ENCODE measurements around the gene OBI1.

OBI1 gene

GRCh38 chr13:78603240-78603957 lies 55.6 kb downstream of the OBI1 start, which contains the start of gene POU4F1:
TSS of gene POU4F1 (minus strand) at chr13:78603552. CDS start at chr13:78603326, 226 bp downstream.
- peak; percentile 90 for DNase-seq (ENCODE audit: low read depth, low spot score)

DNA sequence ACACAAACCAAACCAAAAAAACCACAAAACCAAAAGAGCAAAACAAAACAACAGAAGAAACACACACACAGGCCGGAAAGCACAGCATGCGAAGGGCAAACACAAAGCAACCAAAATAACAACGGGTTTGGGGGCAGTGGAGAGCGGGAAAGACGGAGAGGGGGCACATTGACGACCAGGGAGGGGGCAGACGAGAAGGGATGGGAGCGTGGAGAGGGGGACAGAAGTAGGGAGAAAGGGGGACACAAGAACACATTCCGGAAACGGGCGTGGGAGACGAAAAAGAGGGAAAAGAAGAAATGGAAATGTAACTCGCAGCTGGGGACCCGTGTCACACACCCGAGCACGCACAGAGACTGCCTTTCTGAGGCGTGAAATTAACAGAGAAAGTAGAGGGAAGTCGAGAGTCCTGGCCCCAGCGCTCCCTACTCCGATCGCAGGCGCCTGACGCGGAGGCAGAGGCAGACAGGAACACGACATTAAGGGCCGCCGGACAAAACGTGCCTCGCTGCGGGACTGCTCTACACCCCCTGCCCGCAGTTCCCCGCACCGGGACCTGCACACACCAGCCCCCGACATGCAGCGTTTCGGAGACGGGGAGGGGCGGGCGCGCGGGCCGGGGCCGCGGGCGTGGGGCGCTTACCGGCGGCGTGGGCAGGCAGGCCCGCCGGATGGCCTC lies 56.3 kb downstream of the OBI1 start:
- peak; percentile 38 for DNase-seq (ENCODE audit: low read depth, low spot score)

DNA sequence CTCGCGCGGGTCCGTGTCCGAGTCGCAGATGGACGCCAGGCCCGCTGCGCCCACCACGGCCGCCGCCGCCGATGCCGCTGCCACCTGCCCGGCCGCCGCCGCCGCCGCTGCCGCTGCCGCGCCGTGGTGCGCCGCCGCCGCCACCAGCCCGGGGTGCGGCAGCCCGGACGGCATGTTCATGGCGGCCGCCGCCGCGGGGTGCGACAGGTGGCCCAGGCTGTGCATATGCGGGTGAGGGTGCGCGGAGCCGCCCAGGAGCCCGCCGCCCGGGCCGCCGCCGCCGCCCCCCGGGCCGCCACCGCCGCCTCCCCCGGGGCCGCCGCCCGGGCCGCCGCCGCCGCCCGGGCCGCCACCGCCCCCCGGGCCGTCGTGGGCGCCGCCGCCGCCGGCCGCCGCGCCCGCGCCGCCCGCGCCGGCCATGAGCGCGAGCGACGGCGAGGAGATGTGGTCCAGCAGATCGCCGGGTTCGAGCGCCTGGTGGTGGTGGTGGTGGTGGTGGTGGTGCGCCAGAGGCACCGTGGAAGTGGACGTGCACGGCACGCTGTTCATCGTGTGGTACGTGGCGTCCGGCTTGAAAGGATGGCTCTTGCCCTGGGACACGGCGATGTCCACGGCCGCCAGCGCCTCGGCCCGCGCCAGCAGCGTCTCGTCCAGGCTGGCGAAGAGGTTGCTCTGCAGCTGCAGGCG lies 56.9 kb downstream of the OBI1 start:
- DNase-seq (ENCODE audit: low read depth, low spot score), result no peak

GRCh38 chr13:78601124-78601873 lies 57.7 kb downstream of the OBI1 start:
- DNase-seq (ENCODE audit: low read depth, low spot score), result peak; percentile 39

DNA sequence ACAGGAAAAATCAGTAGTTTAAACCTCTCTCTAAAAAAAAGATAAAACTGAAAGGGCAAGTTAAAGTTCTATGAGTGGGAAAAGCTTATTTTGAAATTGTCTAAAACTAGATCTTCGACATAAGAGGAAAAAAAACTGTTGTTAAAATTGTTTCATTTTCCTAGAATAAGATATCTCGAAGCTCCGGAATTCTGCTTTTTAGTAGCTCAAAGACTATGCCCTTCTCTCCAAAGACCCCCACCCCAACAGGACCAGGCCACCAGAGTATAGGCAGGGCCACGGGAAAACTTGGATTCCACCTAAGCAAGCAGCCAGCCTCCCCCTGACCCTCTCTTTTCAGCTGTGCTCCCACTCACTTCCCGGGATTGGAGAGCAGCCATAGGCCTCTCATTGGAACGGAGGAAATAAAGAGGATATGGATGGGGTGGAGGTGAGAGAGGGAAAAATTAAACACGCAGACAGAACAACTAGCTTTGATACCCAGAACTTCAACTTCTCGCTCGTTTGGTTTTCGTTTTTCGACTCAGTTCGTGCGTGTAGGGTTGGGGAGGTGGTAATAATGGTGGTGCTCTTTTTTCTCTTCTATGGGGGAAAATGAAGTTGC lies 58.6 kb downstream of the OBI1 start:
- peak; percentile 10 for DNase-seq (ENCODE audit: low read depth, low spot score)

DNA sequence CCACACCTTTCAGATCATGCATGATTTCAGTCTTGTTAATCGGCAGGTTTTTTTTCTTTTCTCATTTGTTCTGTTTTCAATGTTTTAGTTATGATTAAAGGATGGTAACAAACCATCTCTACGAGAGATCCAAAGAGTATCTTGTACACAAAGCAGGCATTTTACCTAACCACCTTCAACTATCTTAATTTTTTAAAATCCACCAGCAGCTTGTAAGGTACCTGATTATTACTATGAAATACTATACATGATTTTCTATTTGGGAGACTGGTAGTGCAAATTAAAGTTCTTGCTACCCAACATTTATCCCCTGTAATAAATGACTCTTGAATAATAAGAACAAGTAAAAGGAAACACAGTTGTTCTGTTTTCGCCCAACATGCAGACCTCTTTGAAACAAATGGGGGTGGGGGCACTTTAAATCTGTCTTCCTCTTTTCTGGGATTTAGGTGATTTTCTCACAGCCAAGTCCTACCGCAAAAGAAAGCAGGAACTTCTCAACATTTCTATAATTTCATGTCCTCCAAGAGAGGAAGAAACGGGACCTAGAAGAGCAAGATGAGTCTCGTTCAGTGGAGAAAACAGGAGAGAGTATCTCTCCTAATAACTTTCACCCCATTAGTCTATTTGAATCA lies 59.2 kb downstream of the OBI1 start:
- DNase-seq (ENCODE audit: low read depth, low spot score), result no peak

GRCh38 chr13:78598966-78599644 lies 59.9 kb downstream of the OBI1 start:
- DNase-seq (ENCODE audit: low read depth, low spot score), result no peak

DNA sequence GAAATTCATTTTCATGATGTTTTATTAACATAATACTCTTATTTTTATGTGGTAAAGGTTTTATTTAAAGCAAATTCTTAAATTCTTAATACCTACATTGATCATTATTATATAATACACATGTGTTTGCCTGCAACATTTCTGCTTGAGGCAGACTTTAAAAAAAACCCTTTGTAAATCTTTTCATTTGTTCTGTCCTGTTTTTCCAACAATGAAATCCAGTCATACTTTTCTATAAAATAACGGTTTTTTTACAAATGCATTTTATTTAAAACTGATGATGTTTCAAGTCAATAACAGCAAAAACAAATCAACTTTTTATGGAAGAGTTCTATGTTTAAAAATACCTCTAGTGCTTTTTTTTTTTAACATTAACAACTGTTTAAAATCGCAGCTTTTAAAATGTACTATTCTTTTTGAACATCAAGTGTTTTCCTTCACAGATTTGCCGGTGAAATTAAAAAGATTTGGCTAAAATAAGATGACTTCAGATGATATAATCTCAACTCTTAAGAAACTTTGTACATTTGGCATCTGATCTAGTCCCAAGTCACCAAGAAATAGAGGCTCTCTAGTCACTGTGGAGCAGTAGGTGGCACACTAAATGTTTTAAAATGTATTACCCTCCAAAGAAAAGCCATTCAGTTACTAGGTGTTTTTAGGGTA lies 60.7 kb downstream of the OBI1 start:
- DNase-seq (ENCODE audit: low read depth, low spot score), result no peak

GRCh38 chr13:78597602-78597932 lies 61.4 kb downstream of the OBI1 start:
- DNase-seq (ENCODE audit: low read depth, low spot score), result peak; percentile 13

- peak; percentile 39 for DNase-seq (ENCODE audit: low read depth, low spot score)
Observed at GRCh38 chr13:78596736-78597601, 62.0 kb downstream of the OBI1 start.

DNA sequence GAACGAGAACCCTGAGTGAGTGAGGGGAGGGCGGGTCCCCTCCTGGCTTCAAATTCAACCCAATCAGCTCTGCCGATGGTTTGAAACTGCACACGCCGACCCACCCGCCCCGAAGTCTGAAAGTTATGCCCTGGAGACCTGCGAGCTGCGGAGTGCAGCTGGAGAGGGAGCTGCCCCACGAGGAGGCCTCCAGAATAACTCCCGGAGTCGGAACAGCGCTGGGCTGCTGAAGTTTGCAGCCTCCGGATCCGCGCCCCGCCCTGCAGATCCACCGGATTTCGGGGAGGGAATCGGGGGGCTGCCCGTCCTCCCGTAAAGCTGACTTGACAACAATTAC lies 62.6 kb downstream of the OBI1 start:
- DNase-seq (ENCODE audit: low read depth, low spot score), result no peak

- peak; percentile 78 for DNase-seq (ENCODE audit: low read depth, low spot score)
Observed at GRCh38 chr13:78595495-78596398, 63.2 kb downstream of the OBI1 start.

DNA sequence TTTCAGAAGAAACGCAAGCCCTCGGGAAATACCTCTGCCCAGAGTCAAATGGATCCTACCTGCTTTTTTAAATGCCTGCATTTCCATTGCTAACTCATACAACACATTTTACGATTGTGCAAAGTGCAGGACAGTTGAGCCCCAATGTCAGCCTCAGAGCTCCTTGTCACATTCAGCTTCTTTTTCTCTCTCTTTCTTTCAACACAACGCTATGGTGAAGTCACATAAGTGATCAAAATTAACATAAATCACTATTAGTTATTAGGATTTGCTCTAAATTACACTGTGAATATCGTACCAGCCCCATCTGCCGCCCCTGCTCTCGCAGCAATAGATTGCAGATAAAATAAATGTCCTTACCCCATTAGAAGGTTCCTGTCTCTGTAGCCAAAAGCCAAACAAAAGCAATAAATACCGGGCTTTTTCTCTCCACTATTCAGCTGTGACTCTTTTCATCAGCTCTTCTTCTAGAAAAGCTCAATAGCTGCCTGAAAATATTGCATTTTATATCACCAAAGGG lies 64.4 kb downstream of the OBI1 start:
- DNase-seq (ENCODE audit: low read depth, low spot score), result no peak

- DNase-seq (ENCODE audit: low read depth, low spot score), result peak; percentile 63
Observed at GRCh38 chr13:78593652-78594455, 65.1 kb downstream of the OBI1 start.

DNA sequence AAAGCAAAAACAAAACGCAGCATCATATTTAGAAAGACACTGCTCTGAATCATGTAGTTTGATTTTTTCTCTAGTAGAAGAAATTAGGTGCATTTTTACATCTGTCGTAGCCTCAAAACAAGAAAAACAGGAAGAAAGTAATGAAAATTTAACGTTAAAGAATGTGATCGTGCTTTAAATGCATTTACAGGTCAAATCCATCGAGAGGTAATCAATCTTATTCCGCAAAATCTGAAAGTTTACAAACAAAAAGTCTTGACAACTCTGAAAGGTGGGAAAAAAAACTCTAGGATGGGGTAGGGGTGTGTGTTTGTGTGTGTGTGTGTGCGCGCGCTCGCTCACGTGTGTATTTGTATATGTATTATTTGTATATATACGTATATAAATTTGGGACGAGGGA lies 65.8 kb downstream of the OBI1 start:
- DNase-seq (ENCODE audit: low read depth, low spot score), result no peak

DNA sequence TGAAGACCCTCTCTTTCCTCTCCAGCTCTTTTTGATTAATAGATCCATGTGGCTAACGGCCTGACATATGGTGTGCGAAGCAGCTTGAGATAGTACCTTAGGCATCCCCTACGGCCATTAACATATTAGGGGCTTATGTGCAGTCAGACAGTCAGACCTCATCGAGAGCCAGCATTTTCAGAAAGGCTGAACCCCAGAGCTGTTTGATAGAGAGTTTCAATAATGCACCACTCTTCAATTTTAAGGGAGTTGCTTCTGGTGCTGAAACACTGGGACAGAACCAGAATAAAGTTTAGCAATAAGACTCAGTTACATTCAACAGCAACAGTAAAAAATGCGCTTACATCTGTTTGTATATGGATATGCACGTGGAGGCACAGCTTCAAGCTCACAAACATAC lies 66.4 kb downstream of the OBI1 start:
- no peak for DNase-seq (ENCODE audit: low read depth, low spot score)

DNA sequence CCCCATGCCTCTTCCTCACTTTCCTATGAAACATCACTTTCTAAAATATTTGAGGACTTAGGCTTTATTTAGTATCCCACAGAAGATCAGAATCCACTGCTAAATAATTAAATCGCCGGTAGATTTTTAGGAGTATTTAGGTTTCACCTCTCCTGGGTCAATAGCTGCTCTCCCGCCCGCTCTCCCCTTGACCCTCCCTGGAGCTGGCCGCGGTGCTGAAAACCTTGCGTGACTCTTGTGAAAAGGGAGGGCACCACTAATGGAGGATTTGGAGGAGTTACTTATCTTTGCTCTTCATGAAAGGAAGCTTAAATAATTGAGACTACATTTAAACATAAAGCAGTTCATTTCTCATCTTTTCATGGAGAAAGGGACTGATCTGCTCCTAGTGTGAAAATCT lies 69.7 kb downstream of the OBI1 start:
- peak; percentile 51 for DNase-seq (ENCODE audit: low read depth, low spot score)
